B cell (primary cell): Measurements from ENCODE around the gene OR56B4. TPM values are rescaled to one million over a fixed set of nuclear protein-coding genes. Genes with fewer than 3 reads are reported as not detected.

Experiments used
- ATAC-seq: fragments of 200-7000 bp; cut with Tn5 transposase; one replicate; pipeline ENCODE4 v1.10.0; 2021; ENCODE audit warnings: low read depth, mild to moderate bottlenecking, moderate number of reproducible peaks, moderate library complexity
- CTCF ChIA-PET: fragments of 350-600 bp; sonication (Branson Sonifier 250); formaldehyde crosslinking; loops from one replicate; lab custom pipeline; 2021; ENCODE audit warnings: antibody characterized with exemption, inconsistent platforms; lab: Charles Lee
- POLR2A ChIA-PET: fragments of 350-600 bp; sonication (Branson Sonifier 250); formaldehyde crosslinking; loops from one replicate; lab custom pipeline; 2021; ENCODE audit warnings: antibody characterized with exemption; lab: Charles Lee
- DNase-seq: peaks from one replicate; pipeline ENCODE4 v3.0.0; 2013
- H2AFZ ChIP-seq: 2 replicates; pipeline ENCODE4 v1.6.1; 2012; ENCODE audit warnings: mild to moderate bottlenecking, low read depth, low read length; ENCODE audit not compliant: insufficient read depth, poor library complexity, severe bottlenecking
- H3K27ac ChIP-seq, 2 donors: 1 replicate in 1 of 2; 2 replicates in 1 of 2; pipeline ENCODE4 v1.5.1; 2012 to 2013; ENCODE audit warnings: low read length in 2 of 2, mild to moderate bottlenecking in 2 of 2, moderate library complexity in 1 of 2
- H3K27me3 ChIP-seq, 4 experiments: fragments of 200-600 bp in 1 of 4; sonication (generic) in 1 of 4; replicated peaks in 1 of 4; 1 replicate in 2 of 4; 2 replicates in 2 of 4; pipeline versions ENCODE4 v1.6.1 to v1.7.0; 2013 to 2016; ENCODE audit warnings: low read length in 3 of 4, mild to moderate bottlenecking in 2 of 4, mixed read lengths in 1 of 4, moderate library complexity in 1 of 4; ENCODE audit not compliant: insufficient read depth in 4 of 4, control insufficient read depth in 3 of 4; ENCODE audit errors: control extremely low read depth in 1 of 4
- H3K36me3 ChIP-seq, 2 experiments: replicated peaks in 1 of 2; 1 replicate in 1 of 2; 2 replicates in 1 of 2; pipeline versions ENCODE4 v1.6.1 to v1.7.1; 2013; ENCODE audit warnings: low read length in 1 of 2; ENCODE audit not compliant: insufficient read depth in 2 of 2, control insufficient read depth in 1 of 2; ENCODE audit errors: control extremely low read depth in 1 of 2, extremely low read depth in 1 of 2
- H3K4me1 ChIP-seq, 2 donors: fragments of 200-600 bp in 1 of 2; sonication (generic) in 1 of 2; 1 replicate in 1 of 2; 2 replicates in 1 of 2; pipeline versions ENCODE4 v1.5.1 to v1.6.1; 2013 to 2017; ENCODE audit warnings: low read length in 2 of 2; ENCODE audit not compliant: control insufficient read depth in 2 of 2, insufficient read depth in 2 of 2
- H3K4me2 ChIP-seq: replicated peaks from 2 replicates; pipeline ENCODE3; 2012; ENCODE audit warnings: mild to moderate bottlenecking, low read depth, low read length; ENCODE audit not compliant: poor library complexity, severe bottlenecking
- H3K4me3 ChIP-seq, 5 experiments: fragments of 200-600 bp in 1 of 5; sonication (generic) in 1 of 5; 1 replicate in 3 of 5; 2 replicates in 2 of 5; pipeline versions ENCODE4 v1.5.1 to v1.7.0; 2011 to 2016; ENCODE audit warnings: low read length in 4 of 5, mild to moderate bottlenecking in 4 of 5, low read depth in 2 of 5, control low read depth in 1 of 5, moderate library complexity in 1 of 5; ENCODE audit not compliant: insufficient read depth in 1 of 5; ENCODE audit errors: control extremely low read depth in 1 of 5, extremely low read depth in 1 of 5
- H3K79me2 ChIP-seq: fragments of 200-600 bp; sonication (generic); one replicate; pipeline ENCODE4 v1.6.0; 2016; ENCODE audit warnings: low read length; ENCODE audit not compliant: control insufficient read depth, insufficient read depth
- H3K9ac ChIP-seq: fragments of 200-600 bp; sonication (generic); 2 replicates; pipeline ENCODE4 v1.6.1; 2017; ENCODE audit warnings: mild to moderate bottlenecking, low read length, moderate library complexity
- H3K9me3 ChIP-seq, 3 donors: one replicate each; pipeline versions ENCODE4 v1.6.1 to v1.7.1; 2013; ENCODE audit warnings: low read length in 2 of 3; ENCODE audit not compliant: control insufficient read depth in 2 of 3, insufficient read depth in 1 of 3; ENCODE audit errors: control extremely low read depth in 1 of 3
- H4K20me1 ChIP-seq: 2 replicates; pipeline ENCODE4 v1.6.0; 2012; ENCODE audit warnings: mild to moderate bottlenecking, low read length; ENCODE audit not compliant: insufficient read depth, control insufficient read depth, poor library complexity, severe bottlenecking
- H3K27ac Mint-ChIP-seq: one replicate; pipeline ENCODE4 v1.8.0; 2021; ENCODE audit warnings: mixed read lengths
- H3K27me3 Mint-ChIP-seq: one replicate; pipeline ENCODE4 v1.8.0; 2021; ENCODE audit warnings: mixed read lengths
- H3K4me1 Mint-ChIP-seq: one replicate; pipeline ENCODE4 v1.8.0; 2021; ENCODE audit warnings: mixed read lengths
- H3K4me3 Mint-ChIP-seq: one replicate; pipeline ENCODE4 v1.8.0; 2021; ENCODE audit warnings: mixed read lengths
- H3K9me3 Mint-ChIP-seq: one replicate; pipeline ENCODE4 v1.8.0; 2022; ENCODE audit warnings: mixed read lengths; ENCODE audit not compliant: insufficient read depth
- EZH2 ChIP-seq: IDR thresholded peaks from 2 replicates; pipeline ENCODE4 v1.6.1; 2012; ENCODE audit warnings: borderline replicate concordance, low read depth, mild to moderate bottlenecking, moderate library complexity, low read length; ENCODE audit not compliant: insufficient read depth, poor library complexity, severe bottlenecking
- WGBS: methylation state at CpG from one replicate; pipeline ENCODE4 v1.1.5; 2013; ENCODE audit warnings: missing lambda C conversion rate; ENCODE audit not compliant: insufficient coverage; 5-methylcytosine and 5-hydroxymethylcytosine counted together
- intact Hi-C: fragments of 100-400 bp; cut with micrococcal nuclease; formaldehyde crosslinking; loops from one replicate; pipeline ENCODE4 v1.10.0; 2022
- polyA plus RNA-seq: library from polyadenylated mRNA; depleted of rRNA; stranded (reverse); fragments of >200 nt; gene quantifications from 2 replicates; pipeline ENCODE4 v1.2.3, GENCODE V29; 2012
- total RNA-seq, 2 donors: library from RNA; stranded (reverse); fragments of 120-200 nt in 1 of 2; gene quantifications; 1 replicate in 1 of 2; 2 replicates in 1 of 2; pipeline versions ENCODE4 v1.2.3 to v1.2.4, GENCODE V29; 2013 to 2022
- TF ChIP-seq, protein P1 (sequence below): fragments of 200-600 bp; IDR thresholded peaks from one replicate; pipeline ENCODE4 v1.8.0; 2022; ENCODE audit warnings: antibody characterized with exemption, mild to moderate bottlenecking

Gene OR56B4
- total and polyA plus RNA-seq, 2 donors (not counting 1 experiment from before 2014, with no cell fraction given): not detected

DNA sequence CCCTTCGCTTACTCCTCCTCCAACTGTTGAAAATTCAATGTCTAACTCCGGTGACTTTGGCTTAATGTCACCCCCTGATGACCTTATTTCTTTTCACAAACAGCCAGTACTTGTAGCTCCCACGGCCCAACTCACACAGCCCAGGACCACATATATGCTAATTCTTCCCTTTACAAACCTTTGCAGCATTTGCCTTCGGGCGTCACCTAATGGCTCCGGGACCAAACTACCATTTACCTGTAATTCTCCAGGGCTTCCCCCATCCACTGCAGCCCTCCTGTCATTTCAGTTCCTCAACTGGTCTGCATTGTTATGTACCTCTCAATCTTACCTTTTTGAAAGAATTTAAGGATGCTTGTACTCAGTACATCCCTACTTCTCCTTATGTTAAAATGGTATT, 29.8 kb upstream of the OR56B4 start:
- POLR2A ChIA-PET: no interaction called here
- intact Hi-C loops: no loop called here

DNA sequence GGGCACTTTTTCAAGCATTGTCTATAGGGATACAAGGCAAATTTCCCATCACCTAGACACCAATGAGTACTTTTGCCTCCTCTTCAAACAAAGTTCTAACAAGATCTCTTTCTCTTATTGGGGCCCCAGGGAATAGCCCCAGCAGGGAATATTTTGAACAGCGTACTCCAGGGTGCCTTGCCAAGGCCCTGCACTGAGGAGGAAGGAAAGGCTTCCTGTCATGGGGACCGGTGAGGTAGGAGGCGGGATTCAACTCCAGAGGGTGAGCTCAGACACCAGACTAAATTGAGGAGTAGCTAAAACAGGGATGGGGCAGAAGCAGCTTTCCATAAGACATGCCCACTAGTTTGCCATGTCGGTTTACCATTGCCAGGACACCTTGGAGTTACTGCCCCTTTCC, 28.0 kb upstream of the OR56B4 start:
- DNase-seq: no peak
- Mint-ChIP-seq H3K4me3 (no peak overlapping the region), H3K9me3 (peaks cover 22% of the 10 kb centered on the region), H3K27me3 (peaks cover 4% of the 10 kb centered on the region), H3K27ac (no peak overlapping the region), H3K4me1 (no peaks in the 10 kb centered on the region)
- Histone ChIP-seq H3K4me2 (no peak overlapping the region), H2AFZ (no peak overlapping the region), H3K36me3 (no peaks in the 10 kb centered on the region), H3K4me3 (no peak overlapping the region), H3K9ac (no peak overlapping the region), H4K20me1 (no peaks in the 10 kb centered on the region), H3K27ac (no peak overlapping the region), H3K27me3 (peaks cover 0 to 4% (median 0%) of the 10 kb centered on the region in 4 experiments), H3K9me3 (no peaks in the 10 kb centered on the region), H3K4me1 (no peaks in the 10 kb centered on the region), H3K79me2 (no peaks in the 10 kb centered on the region)
- no peak for ATAC-seq
- WGBS: 52% methylated on average over 3 of the region's 4 CpGs
- ChIA-PET CTCF (no interaction called here), POLR2A (no interaction called here)
- intact Hi-C loops: no loop called here
- TF ChIP-seq, protein P1, sequence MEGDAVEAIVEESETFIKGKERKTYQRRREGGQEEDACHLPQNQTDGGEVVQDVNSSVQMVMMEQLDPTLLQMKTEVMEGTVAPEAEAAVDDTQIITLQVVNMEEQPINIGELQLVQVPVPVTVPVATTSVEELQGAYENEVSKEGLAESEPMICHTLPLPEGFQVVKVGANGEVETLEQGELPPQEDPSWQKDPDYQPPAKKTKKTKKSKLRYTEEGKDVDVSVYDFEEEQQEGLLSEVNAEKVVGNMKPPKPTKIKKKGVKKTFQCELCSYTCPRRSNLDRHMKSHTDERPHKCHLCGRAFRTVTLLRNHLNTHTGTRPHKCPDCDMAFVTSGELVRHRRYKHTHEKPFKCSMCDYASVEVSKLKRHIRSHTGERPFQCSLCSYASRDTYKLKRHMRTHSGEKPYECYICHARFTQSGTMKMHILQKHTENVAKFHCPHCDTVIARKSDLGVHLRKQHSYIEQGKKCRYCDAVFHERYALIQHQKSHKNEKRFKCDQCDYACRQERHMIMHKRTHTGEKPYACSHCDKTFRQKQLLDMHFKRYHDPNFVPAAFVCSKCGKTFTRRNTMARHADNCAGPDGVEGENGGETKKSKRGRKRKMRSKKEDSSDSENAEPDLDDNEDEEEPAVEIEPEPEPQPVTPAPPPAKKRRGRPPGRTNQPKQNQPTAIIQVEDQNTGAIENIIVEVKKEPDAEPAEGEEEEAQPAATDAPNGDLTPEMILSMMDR: no peak
- TF ChIP-seq EZH2: no peak

More for the DNA sequence above, 29.8 kb upstream of the OR56B4 start:
- Histone ChIP-seq H3K9me3 (no peaks in the 10 kb centered on the region), H3K4me1 (no peaks in the 10 kb centered on the region), H3K27me3 (peaks cover 0 to 4% (median 0%) of the 10 kb centered on the region in 4 experiments), H3K4me2 (no peak overlapping the region), H3K79me2 (no peaks in the 10 kb centered on the region), H2AFZ (no peak overlapping the region), H3K36me3 (no peaks in the 10 kb centered on the region), H3K9ac (no peak overlapping the region), H3K4me3 (no peak overlapping the region), H4K20me1 (no peaks in the 10 kb centered on the region), H3K27ac (no peak overlapping the region)
- Mint-ChIP-seq H3K4me1 (no peaks in the 10 kb centered on the region), H3K4me3 (no peak overlapping the region), H3K27ac (no peak overlapping the region), H3K9me3 (peaks cover 17% of the 10 kb centered on the region), H3K27me3 (peaks cover 4% of the 10 kb centered on the region)
- TF ChIP-seq, protein P1: no peak
- no peak for TF ChIP-seq EZH2
- ATAC-seq: no peak
- WGBS: 97% methylated on average over 6 of the region's 6 CpGs
- CTCF ChIA-PET: no interaction called here
- no peak for DNase-seq
